Body of pancreas (tissue), 4 donors: ENCODE results near the gene PFN4.

Experiments used
- POLR2A ChIP-seq, 3 donors: fragments of 450-650 bp; IDR thresholded peaks; one replicate each; pipeline ENCODE4 v1.6.1; 2016; ENCODE audit warnings: antibody characterized with exemption in 3 of 3, mild to moderate bottlenecking in 2 of 3
- TF ChIP-seq, protein P1 (sequence below), 7 experiments: fragments of 450-650 bp in 4 of 7; fragments of 200-600 bp in 3 of 7; sonication (generic) in 3 of 7; IDR thresholded peaks; one replicate each; pipeline ENCODE4 v1.5.1; 2016 to 2019; ENCODE audit warnings: antibody characterized with exemption in 7 of 7

DNA sequence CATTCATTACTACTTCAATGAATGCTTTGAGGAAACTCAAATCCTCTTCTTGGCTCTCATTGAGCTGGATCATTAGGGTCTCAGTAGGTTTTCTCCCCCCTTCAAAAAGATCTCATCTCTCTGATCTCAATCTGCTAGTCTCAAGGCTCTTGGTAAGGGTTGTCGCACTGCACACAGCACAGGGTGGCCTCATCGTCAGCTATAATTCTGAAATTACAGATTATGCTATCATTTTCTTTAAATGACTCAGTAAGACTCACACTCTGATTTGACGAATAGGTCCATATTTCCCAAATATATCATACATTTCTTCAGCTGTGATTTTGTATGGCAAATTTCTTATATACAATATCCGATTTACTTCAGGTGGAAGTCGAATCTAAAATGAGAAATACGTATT lies 49.3 kb downstream of the PFN4 start:
- TF ChIP-seq, protein P1, sequence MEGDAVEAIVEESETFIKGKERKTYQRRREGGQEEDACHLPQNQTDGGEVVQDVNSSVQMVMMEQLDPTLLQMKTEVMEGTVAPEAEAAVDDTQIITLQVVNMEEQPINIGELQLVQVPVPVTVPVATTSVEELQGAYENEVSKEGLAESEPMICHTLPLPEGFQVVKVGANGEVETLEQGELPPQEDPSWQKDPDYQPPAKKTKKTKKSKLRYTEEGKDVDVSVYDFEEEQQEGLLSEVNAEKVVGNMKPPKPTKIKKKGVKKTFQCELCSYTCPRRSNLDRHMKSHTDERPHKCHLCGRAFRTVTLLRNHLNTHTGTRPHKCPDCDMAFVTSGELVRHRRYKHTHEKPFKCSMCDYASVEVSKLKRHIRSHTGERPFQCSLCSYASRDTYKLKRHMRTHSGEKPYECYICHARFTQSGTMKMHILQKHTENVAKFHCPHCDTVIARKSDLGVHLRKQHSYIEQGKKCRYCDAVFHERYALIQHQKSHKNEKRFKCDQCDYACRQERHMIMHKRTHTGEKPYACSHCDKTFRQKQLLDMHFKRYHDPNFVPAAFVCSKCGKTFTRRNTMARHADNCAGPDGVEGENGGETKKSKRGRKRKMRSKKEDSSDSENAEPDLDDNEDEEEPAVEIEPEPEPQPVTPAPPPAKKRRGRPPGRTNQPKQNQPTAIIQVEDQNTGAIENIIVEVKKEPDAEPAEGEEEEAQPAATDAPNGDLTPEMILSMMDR (IDR thresholded peaks at IDR 0.05), result no peak
- no peak for TF ChIP-seq POLR2A (IDR thresholded peaks at IDR 0.05)
